WTC11 (cell line): Measurements from ENCODE around the gene EMC8.

Experiments
- ATF6 ChIP-seq: sonication (generic); formaldehyde crosslinking; IDR thresholded peaks from 2 replicates; pipeline ENCODE4 v1.8.1; 2023; ENCODE audit warnings: mild to moderate bottlenecking, missing genetic modification reagents
- CREB1 ChIP-seq: sonication (generic); formaldehyde crosslinking; IDR thresholded peaks from 2 replicates; pipeline ENCODE4 v1.8.0; 2023; ENCODE audit warnings: mild to moderate bottlenecking, missing genetic modification reagents
- CREM ChIP-seq: sonication (generic); formaldehyde crosslinking; IDR thresholded peaks from 2 replicates; pipeline ENCODE4 v1.8.1; 2022; ENCODE audit warnings: mild to moderate bottlenecking, missing genetic modification reagents, moderate library complexity
- CTCF ChIP-seq: fragments of 200-600 bp; IDR thresholded peaks from 2 replicates; pipeline ENCODE4 v1.8.0; 2022; ENCODE audit warnings: antibody characterized with exemption
- ESRRA ChIP-seq: sonication (generic); formaldehyde crosslinking; IDR thresholded peaks from 2 replicates; pipeline ENCODE4 v1.8.1; 2022; ENCODE audit warnings: mild to moderate bottlenecking, missing genetic modification reagents, borderline replicate concordance
- FOXJ3 ChIP-seq: sonication (generic); formaldehyde crosslinking; IDR thresholded peaks from 2 replicates; pipeline ENCODE4 v1.9.0; 2021; ENCODE audit warnings: missing genetic modification reagents, mild to moderate bottlenecking, borderline replicate concordance
- IRF2 ChIP-seq: sonication (generic); formaldehyde crosslinking; IDR thresholded peaks from 2 replicates; pipeline ENCODE4 v1.8.0; 2022; ENCODE audit warnings: low read depth, missing genetic modification reagents, borderline replicate concordance
- MXD4 ChIP-seq: fragments of 250-450 bp; sonication (Bioruptor Pico); IDR thresholded peaks from 2 replicates; pipeline ENCODE4 v1.8.0; 2021; ENCODE audit warnings: mild to moderate bottlenecking, moderate library complexity, borderline replicate concordance
- MYBL2 ChIP-seq: sonication (generic); formaldehyde crosslinking; IDR thresholded peaks from 2 replicates; pipeline ENCODE4 v1.8.1; 2023; ENCODE audit warnings: mild to moderate bottlenecking, moderate library complexity, missing genetic modification reagents
- NR2C2 ChIP-seq: sonication (generic); formaldehyde crosslinking; IDR thresholded peaks from 2 replicates; pipeline ENCODE4 v1.8.0; 2022; ENCODE audit warnings: mild to moderate bottlenecking, missing genetic modification reagents
- PREB ChIP-seq: sonication (generic); formaldehyde crosslinking; IDR thresholded peaks from 2 replicates; pipeline ENCODE4 v1.8.1; 2022; ENCODE audit warnings: mild to moderate bottlenecking, missing genetic modification reagents, moderate library complexity, borderline replicate concordance
- TP53 ChIP-seq: sonication (generic); formaldehyde crosslinking; IDR thresholded peaks from 2 replicates; pipeline ENCODE4 v1.8.1; 2023; ENCODE audit warnings: mild to moderate bottlenecking, missing genetic modification reagents
- ZNF263 ChIP-seq: sonication (generic); formaldehyde crosslinking; IDR thresholded peaks from 2 replicates; pipeline ENCODE4 v1.8.1; 2022; ENCODE audit warnings: low read depth, mild to moderate bottlenecking, moderate library complexity, missing genetic modification reagents

GRCh38 chr16:85753976-85754375 lies 45.4 kb downstream of the EMC8 start:
- TF ChIP-seq CREB1 (CRISPR knock-in tag) (no peak), NR2C2 (CRISPR knock-in tag) (no peak), CTCF (no peak), IRF2 (CRISPR knock-in tag) (no peak), FOXJ3 (no peak), MYBL2 (no peak), TP53 (CRISPR knock-in tag) (no peak), ATF6 (CRISPR knock-in tag) (no peak), ESRRA (CRISPR knock-in tag) (no peak), CREM (no peak), PREB (CRISPR knock-in tag) (no peak), ZNF263 (CRISPR knock-in tag) (no peak), MXD4 (CRISPR knock-in tag) (no peak)
